ENCODE measurements around the gene LPCAT1. TPM values are rescaled to one million over a fixed set of nuclear protein-coding genes. Genes with fewer than 3 reads are reported as not detected.

LPCAT1 gene
- total RNA-seq, 2 donors from 2014 or later, result 13.2 to 18.1 TPM

DNA sequence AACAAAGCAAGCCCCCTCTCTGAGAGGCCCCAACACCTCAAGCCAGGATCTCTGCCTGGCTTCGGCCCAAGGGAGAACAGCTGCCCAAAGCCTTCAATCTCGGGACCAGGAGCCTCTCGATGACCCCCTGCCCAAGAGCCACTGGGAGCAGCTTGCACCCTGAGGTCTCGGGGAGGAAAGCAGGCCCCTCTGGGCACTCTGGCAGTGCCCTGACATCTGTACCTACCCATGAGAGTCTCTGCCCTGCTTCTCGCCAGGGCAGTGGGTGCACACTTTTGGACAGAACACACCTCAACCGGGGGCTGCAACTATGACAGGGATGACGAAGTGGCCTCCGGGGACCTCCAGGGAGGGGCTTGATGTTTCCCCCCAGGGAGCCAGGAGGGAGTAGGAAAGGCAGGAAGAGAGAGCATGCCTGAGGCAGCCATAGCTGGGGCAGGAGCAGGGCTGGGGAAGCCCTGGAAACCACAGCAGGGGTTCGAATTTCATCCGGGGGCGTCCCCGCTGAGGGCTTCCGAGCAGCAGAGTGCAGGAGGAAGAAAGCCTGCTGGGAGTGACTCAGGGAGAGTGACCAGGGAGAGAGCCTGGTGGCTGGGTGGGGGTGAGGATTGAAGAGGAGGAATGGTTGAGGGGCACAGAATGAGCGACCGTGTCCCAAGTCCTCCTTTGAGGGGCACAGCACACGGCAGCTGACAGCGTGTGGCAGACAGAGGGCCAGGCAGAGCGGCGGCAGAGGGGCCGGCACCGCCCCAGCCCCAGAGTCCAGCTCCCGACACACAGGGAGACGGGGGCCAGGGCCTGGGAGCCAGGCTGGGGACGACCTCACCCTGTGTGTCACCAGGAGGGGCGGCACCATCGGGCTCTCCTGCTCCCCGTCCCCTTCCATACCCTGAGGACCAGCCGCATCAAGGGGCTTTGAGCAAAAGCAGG lies 1.8 kb downstream of the LPCAT1 start:
- TF ChIP-seq, protein P1, sequence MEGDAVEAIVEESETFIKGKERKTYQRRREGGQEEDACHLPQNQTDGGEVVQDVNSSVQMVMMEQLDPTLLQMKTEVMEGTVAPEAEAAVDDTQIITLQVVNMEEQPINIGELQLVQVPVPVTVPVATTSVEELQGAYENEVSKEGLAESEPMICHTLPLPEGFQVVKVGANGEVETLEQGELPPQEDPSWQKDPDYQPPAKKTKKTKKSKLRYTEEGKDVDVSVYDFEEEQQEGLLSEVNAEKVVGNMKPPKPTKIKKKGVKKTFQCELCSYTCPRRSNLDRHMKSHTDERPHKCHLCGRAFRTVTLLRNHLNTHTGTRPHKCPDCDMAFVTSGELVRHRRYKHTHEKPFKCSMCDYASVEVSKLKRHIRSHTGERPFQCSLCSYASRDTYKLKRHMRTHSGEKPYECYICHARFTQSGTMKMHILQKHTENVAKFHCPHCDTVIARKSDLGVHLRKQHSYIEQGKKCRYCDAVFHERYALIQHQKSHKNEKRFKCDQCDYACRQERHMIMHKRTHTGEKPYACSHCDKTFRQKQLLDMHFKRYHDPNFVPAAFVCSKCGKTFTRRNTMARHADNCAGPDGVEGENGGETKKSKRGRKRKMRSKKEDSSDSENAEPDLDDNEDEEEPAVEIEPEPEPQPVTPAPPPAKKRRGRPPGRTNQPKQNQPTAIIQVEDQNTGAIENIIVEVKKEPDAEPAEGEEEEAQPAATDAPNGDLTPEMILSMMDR (IDR thresholded peaks at IDR 0.05), result no peak
- H3K4me3 ChIP-seq, result peak overlapping the region; percentile 69 to 80
- no peaks in the 10 kb centered on the region for H3K27me3 ChIP-seq
- DNase-seq (ENCODE audit: low spot score), result peak; percentile 59
- no peaks in the 10 kb centered on the region for H3K9me3 ChIP-seq
- peaks cover 0 to 23% of the 10 kb centered on the region in 2 donors for H3K4me1 ChIP-seq
- H3K27ac ChIP-seq, result no peak overlapping the region
- H3K36me3 ChIP-seq, result peaks cover 7% of the 10 kb centered on the region

DNA sequence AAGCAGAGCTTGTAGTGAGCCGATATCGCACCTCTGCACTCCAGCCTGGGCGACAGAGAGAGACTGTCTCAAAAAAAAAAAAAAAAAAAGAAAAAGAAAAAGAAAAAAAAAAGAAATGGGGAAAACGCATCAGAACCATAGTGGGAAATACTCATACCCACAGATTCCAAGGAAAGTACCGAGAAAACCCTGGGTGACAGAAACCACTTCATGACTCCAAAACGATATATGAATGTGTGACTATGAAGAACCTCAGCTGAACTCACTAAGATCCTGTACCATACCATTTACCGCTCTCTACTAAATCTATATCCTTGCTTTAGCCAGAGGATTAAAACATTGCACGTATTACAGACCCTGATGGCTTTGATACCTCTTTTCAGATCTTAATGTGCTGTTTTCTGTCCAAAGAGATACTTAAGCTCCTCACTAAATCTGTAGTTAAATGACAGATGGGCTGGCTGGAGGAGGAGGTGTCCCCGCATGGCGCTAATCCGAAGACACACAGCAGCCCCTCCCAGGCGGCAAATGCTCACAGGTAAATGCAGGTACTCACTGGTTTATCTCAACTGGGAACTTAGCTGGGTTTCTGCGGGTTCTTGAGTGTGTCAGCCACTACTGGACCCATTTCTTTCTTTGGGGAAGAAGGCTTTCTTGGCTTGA lies 2.8 kb downstream of the LPCAT1 start:
- H3K4me1 ChIP-seq, result peaks cover 0 to 26% of the 10 kb centered on the region in 2 donors
- no peak for DNase-seq (ENCODE audit: low spot score)

DNA sequence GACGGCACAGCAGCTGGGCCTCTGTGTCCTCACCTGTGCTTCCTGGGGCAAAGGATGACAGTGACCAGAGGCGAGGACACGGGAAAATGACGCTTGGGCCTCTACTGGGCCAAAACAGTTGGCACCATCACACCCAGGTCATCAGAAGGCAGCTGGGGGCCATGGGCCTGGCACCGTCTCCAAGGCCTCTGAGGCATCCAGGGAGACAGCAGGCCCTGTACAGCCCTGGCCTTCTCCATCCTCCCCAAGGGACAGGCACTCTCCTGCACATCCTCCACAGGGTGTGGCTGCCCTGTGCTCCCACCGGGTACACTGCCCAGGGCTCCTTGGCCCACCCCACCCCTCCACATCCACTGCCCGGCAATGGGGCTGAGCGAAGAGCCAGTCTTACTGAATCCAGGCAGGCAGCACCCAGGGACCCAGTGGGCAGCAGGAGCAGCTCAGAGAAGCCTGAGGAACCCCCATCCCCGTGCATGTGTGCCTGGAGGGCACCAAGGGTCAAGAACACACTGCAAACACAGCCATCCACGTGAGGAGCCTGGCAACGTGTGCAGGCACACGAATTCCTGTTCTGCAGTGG lies 4.0 kb downstream of the LPCAT1 start:
- H3K4me1 ChIP-seq, result peaks cover 0 to 26% of the 10 kb centered on the region in 2 donors
- H3K36me3 ChIP-seq, result peaks cover 7% of the 10 kb centered on the region
- no peaks in the 10 kb centered on the region for H3K27me3 ChIP-seq
- no peaks in the 10 kb centered on the region for H3K9me3 ChIP-seq
- peak; percentile 38 for DNase-seq (ENCODE audit: low spot score)
- no peak overlapping the region for H3K27ac ChIP-seq
- TF ChIP-seq, protein P1 (IDR thresholded peaks at IDR 0.05), result no peak
- no peak overlapping the region for H3K4me3 ChIP-seq

More for the DNA sequence above, 2.8 kb downstream of the LPCAT1 start:
- Histone ChIP-seq H3K9me3 (no peaks in the 10 kb centered on the region), H3K4me3 (no peak overlapping the region), H3K27me3 (no peaks in the 10 kb centered on the region), H3K36me3 (peaks cover 7% of the 10 kb centered on the region), H3K27ac (no peak overlapping the region)
- TF ChIP-seq, protein P1 (IDR thresholded peaks at IDR 0.05), result no peak

DNA sequence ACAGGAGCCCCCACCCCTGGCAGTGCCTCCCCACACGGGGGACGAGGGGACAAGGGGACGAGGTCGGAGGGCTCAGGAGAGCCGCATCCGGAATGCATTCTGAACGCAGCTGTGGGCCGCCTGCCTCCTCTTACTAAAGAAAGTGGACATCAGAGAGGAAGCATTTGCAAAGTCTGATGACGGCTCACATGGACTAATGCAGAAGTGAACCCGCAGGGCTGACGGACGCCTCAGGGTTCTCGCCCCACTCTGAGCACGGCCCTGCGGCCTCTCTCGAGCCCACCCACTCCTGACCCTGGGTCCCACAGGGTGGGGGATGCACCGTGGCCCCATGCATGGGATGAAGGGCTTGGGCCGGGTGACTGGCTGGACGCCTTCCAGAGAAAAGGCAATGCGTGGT lies 5.9 kb downstream of the LPCAT1 start:
- Histone ChIP-seq H3K27me3 (no peaks in the 10 kb centered on the region), H3K4me3 (no peak overlapping the region), H3K36me3 (peaks cover 11% of the 10 kb centered on the region), H3K27ac (no peak overlapping the region), H3K9me3 (no peaks in the 10 kb centered on the region), H3K4me1 (peaks cover 0 to 18% of the 10 kb centered on the region in 2 donors)
- peak; percentile 57 for DNase-seq (ENCODE audit: low spot score)
- TF ChIP-seq, protein P1 (IDR thresholded peaks at IDR 0.05), result no peak

DNA sequence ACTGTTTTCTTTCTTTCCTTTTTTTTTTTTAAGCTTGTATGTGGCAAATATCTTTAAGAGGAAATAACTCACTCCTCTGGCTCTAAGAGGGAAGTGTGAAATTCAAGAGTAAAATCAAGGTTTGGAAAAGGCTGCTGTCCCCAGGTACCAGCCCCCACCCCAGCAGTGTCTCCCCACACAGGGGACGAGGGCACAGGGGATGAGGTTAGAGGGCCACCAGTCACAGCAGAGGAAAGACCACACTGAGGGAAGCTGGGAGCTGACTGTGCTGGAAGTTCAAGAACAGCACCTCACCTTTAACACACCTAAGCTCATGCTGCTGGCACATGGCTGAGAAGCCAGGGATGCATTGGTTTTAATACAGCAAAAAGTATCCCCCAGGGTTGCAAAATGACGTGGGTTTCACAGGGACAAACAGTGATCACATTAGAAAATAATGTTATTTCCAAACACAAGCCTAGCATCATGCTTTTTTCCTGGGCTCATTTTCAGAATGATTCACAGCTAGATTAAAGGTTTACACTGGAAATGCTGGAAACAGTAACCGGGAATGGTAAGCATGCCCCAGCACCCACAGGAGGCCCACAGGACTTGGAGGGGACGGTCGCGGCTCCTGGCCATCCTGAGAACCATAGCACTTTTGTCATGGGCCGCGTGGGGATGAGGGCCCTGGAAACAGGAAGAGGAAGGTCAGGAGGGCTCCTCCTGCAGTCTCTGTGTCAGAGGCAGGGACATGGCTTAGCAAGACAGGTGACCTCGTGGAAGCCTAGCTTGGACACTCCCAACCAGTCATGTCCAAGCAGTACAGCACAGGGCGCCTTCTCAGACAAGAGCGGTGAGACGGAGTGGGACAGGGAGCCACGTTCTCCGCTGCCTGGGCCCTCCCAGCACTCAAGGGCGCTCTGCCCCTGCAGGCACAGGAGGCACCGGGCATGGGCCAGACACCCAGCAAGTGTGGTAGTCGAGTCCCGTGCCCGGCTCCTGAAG lies 6.9 kb downstream of the LPCAT1 start:
- peak; percentile 57 for DNase-seq (ENCODE audit: low spot score)
- Histone ChIP-seq H3K9me3 (no peaks in the 10 kb centered on the region), H3K27ac (no peak overlapping the region), H3K4me3 (no peak overlapping the region), H3K27me3 (no peaks in the 10 kb centered on the region), H3K36me3 (peaks cover 15% of the 10 kb centered on the region), H3K4me1 (peaks cover 0 to 9% of the 10 kb centered on the region in 2 donors)
- TF ChIP-seq, protein P1 (IDR thresholded peaks at IDR 0.05), result no peak
